ENCODE results near the gene RHOBTB1. TPM values are rescaled to one million over a fixed set of nuclear protein-coding genes. Genes with fewer than 3 reads are reported as not detected.

The RHOBTB1 gene
- total RNA-seq, 1 donor from 2014 or later: 14.4 TPM

DNA sequence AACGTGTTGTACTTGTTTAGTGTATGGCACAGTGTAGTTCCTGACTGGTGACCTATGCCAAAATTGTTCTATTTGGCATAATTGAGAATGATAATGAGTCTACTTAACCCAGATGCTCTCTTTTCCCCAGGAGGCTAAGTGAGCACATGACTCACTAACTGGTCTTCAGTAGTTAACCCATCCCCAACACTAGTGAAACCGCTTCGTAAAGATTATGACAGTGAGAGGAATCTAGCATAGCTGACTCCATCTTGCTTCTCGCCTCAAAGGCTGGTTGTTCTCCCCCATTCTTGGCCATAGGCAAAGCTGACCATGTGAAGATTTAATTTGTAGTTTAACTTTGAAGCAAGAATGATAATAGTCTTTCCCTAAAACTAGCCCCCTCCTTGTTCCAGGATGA lies 118.5 kb downstream of the RHOBTB1 start:
- no peaks in the 10 kb centered on the region for H3K9me3 Mint-ChIP-seq (ENCODE audit: unreplicated experiment)
- TF ChIP-seq, protein P1, sequence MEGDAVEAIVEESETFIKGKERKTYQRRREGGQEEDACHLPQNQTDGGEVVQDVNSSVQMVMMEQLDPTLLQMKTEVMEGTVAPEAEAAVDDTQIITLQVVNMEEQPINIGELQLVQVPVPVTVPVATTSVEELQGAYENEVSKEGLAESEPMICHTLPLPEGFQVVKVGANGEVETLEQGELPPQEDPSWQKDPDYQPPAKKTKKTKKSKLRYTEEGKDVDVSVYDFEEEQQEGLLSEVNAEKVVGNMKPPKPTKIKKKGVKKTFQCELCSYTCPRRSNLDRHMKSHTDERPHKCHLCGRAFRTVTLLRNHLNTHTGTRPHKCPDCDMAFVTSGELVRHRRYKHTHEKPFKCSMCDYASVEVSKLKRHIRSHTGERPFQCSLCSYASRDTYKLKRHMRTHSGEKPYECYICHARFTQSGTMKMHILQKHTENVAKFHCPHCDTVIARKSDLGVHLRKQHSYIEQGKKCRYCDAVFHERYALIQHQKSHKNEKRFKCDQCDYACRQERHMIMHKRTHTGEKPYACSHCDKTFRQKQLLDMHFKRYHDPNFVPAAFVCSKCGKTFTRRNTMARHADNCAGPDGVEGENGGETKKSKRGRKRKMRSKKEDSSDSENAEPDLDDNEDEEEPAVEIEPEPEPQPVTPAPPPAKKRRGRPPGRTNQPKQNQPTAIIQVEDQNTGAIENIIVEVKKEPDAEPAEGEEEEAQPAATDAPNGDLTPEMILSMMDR (IDR thresholded peaks at IDR 0.05; ENCODE audit: partially characterized antibody, unreplicated experiment): no peak
- H3K27ac Mint-ChIP-seq (ENCODE audit: unreplicated experiment): no peak overlapping the region
- no peaks in the 10 kb centered on the region for H3K36me3 Mint-ChIP-seq (ENCODE audit: unreplicated experiment)
- no peaks in the 10 kb centered on the region for H3K27me3 Mint-ChIP-seq (ENCODE audit: unreplicated experiment)
- no peak for DNase-seq
- no peak overlapping the region for H3K4me3 Mint-ChIP-seq (ENCODE audit: unreplicated experiment)
- peaks cover 7% of the 10 kb centered on the region for H3K4me1 Mint-ChIP-seq (ENCODE audit: low read depth, unreplicated experiment)

DNA sequence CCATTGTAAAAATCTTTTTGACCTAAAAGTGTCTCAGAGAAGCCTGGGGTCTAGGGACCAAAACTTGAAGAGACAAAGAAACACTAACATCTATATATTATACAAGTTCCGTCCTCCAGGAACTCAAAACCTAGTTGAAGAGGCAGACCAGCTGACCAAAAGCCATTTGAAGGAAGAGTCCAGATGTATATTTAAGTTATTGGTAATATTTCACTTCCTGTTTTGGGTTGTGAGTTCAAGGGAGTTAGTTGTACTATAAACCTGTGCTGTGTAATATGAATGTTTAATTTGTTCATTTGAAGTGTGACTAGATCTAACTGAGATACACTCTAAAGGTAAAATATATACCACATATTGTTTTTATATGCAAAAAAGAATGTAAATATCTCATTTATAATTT lies 120.7 kb downstream of the RHOBTB1 start:
- Mint-ChIP-seq H3K4me3 (ENCODE audit: unreplicated experiment) (no peak overlapping the region), H3K36me3 (ENCODE audit: unreplicated experiment) (no peaks in the 10 kb centered on the region), H3K9me3 (ENCODE audit: unreplicated experiment) (no peaks in the 10 kb centered on the region), H3K27ac (ENCODE audit: unreplicated experiment) (no peak overlapping the region), H3K4me1 (ENCODE audit: low read depth, unreplicated experiment) (peaks cover 5% of the 10 kb centered on the region), H3K27me3 (ENCODE audit: unreplicated experiment) (no peaks in the 10 kb centered on the region)
- no peak for DNase-seq
- TF ChIP-seq, protein P1 (IDR thresholded peaks at IDR 0.05; ENCODE audit: partially characterized antibody, unreplicated experiment): no peak

DNA sequence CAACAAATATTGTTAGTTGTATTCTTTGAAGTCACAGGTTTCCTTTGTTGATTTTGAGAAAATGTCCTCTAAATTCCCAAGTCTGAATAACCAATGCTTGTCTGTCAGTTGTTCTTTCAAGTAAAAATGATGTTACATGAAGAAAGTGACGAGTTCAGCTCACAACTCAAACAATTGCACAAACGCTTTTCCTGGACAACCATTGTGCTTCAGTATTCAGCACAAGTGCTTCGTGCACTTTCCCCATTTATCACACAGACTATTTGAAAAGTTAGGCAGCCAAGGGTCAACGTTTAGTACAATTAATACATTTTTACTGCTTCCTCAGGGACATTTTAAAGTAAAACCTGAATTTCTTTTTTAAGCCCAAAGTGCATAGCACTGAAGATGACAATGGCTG lies 121.2 kb downstream of the RHOBTB1 start:
- TF ChIP-seq, protein P1 (IDR thresholded peaks at IDR 0.05; ENCODE audit: partially characterized antibody, unreplicated experiment): no peak
- DNase-seq: no peak
- Mint-ChIP-seq H3K4me3 (ENCODE audit: unreplicated experiment) (no peak overlapping the region), H3K36me3 (ENCODE audit: unreplicated experiment) (no peaks in the 10 kb centered on the region), H3K27ac (ENCODE audit: unreplicated experiment) (no peak overlapping the region), H3K4me1 (ENCODE audit: low read depth, unreplicated experiment) (peaks cover 1% of the 10 kb centered on the region), H3K9me3 (ENCODE audit: unreplicated experiment) (no peaks in the 10 kb centered on the region), H3K27me3 (ENCODE audit: unreplicated experiment) (no peaks in the 10 kb centered on the region)

DNA sequence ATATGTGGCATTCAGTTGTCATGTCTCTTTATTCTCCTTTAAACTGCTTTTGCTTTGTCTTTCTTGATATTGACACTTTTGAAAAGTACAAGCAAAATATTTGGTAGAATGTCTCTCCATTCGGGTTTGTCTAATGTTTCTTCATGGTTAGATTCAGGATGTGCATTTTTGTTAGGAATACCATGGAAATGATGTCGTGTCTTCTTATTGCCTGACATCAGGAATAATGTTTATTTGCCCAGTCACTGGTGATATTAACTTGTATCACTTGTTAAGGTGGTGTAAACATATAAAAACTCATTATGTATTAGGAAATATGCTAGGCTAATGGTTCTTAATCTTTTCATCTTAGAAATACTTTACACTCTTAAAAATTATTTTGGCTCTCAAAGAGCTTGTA lies 122.3 kb downstream of the RHOBTB1 start:
- Mint-ChIP-seq H3K4me1 (ENCODE audit: low read depth, unreplicated experiment) (no peaks in the 10 kb centered on the region), H3K4me3 (ENCODE audit: unreplicated experiment) (no peak overlapping the region), H3K27me3 (ENCODE audit: unreplicated experiment) (no peaks in the 10 kb centered on the region), H3K27ac (ENCODE audit: unreplicated experiment) (no peak overlapping the region), H3K9me3 (ENCODE audit: unreplicated experiment) (no peaks in the 10 kb centered on the region), H3K36me3 (ENCODE audit: unreplicated experiment) (no peaks in the 10 kb centered on the region)
- TF ChIP-seq, protein P1 (IDR thresholded peaks at IDR 0.05; ENCODE audit: partially characterized antibody, unreplicated experiment): no peak
- no peak for DNase-seq

DNA sequence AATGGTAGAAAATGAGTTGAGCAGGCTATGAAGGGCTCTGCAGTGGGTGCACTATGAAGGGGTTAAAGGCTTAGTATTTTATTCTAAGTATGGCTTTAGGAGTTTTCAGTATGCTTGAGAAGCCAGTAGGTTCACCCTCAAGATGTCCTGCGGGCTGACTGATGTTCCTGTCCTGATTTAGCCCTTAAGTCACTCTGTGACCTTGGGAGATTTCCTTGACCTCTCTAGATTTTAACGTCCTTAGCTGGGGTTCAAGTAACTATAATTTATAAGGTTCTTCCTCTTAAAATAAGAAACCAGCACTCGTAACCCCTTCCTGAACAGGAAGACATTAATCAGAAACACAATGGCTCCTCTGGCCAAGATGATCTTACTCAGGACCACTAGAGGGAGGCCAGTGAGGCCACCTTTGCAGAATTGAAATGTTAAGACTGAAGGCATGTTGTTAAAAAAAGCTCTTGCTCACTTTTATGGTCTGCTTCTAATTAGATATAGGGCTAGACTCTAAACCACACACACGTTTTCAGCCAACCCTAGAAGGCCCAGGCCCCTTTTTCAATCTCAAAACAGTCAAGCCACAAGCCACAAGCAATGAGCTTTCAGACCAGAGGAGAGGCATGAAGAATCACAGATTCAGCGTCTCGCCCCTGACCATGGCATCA lies 123.8 kb downstream of the RHOBTB1 start:
- H3K4me1 Mint-ChIP-seq (ENCODE audit: low read depth, unreplicated experiment): no peaks in the 10 kb centered on the region
- H3K27ac Mint-ChIP-seq (ENCODE audit: unreplicated experiment): no peak overlapping the region
- no peaks in the 10 kb centered on the region for H3K36me3 Mint-ChIP-seq (ENCODE audit: unreplicated experiment)
- H3K4me3 Mint-ChIP-seq (ENCODE audit: unreplicated experiment): no peak overlapping the region
- TF ChIP-seq, protein P1 (IDR thresholded peaks at IDR 0.05; ENCODE audit: partially characterized antibody, unreplicated experiment): no peak
- H3K27me3 Mint-ChIP-seq (ENCODE audit: unreplicated experiment): no peaks in the 10 kb centered on the region
- no peaks in the 10 kb centered on the region for H3K9me3 Mint-ChIP-seq (ENCODE audit: unreplicated experiment)
- DNase-seq: no peak

Other genes starting within 250 kb of the RHOBTB1 start
- gene CDK1, start 165.7 kb downstream of the RHOBTB1 start, total RNA-seq (ENCODE audit: unreplicated experiment): 10.4 TPM